Measurements from ENCODE around the gene FBXO41.

DNA sequence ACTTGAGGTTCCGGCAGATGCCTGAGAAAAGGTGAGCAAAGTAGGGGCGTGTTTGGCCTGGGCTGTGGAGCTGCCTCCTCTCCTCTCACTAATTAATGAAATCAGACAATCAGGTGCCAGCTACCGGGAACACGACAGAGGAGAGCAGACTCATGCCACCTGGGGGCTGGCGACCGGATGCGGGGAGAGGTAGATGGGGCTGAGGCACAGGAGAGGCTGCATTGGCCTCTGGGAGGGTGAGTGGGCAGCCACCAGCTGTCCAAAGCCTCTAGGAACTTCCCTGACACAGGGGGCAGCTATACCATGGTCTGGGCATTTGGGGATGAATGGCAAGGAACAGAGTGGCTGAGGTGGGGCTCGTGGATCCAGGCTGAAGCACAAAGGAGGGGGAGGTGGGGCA lies 25.0 kb downstream of the FBXO41 start:
- no peak for TF ChIP-seq POLR2A (IDR thresholded peaks at IDR 0.05; ENCODE audit: low read depth, low read length)
- no peak for TF ChIP-seq POLR2AphosphoS5 (IDR thresholded peaks at IDR 0.05; ENCODE audit: low read depth, low read length)

Data from GM12891 (cell line).